Neural cell (in vitro differentiated cells): Measurements from ENCODE around the gene HLF. TPM values are rescaled to one million over a fixed set of nuclear protein-coding genes. Genes with fewer than 3 reads are reported as not detected.

Source experiments
- H2AFZ ChIP-seq: fragments of 200-600, 300-800 bp; sonication (generic), shearing (Covaris generic); 2 replicates; pipeline ENCODE4 v1.6.0; 2014; ENCODE audit warnings: low read depth, mild to moderate bottlenecking, antibody characterized with exemption, low read length, moderate library complexity
- H3F3A ChIP-seq: fragments of 200-600 bp; shearing (Covaris generic); 2 replicates; pipeline ENCODE4 v1.6.1; 2016; ENCODE audit warnings: mild to moderate bottlenecking, moderate library complexity, mixed read lengths, antibody characterized with exemption, low read length; ENCODE audit not compliant: insufficient read depth, poor library complexity, severe bottlenecking
- H3K27ac ChIP-seq: fragments of 200-600, 300-800 bp; sonication (generic), shearing (Covaris generic); 2 replicates; pipeline ENCODE4 v1.5.1; 2014; ENCODE audit warnings: mild to moderate bottlenecking, low read length, moderate library complexity
- H3K27me3 ChIP-seq: fragments of 300-800, 200-600 bp; sonication (generic), shearing (Covaris generic); 2 replicates; pipeline ENCODE4 v1.6.0; 2014; ENCODE audit warnings: mild to moderate bottlenecking, low read depth, low read length, moderate library complexity; ENCODE audit not compliant: insufficient read depth
- H3K36me3 ChIP-seq: fragments of 300-800, 200-600 bp; sonication (generic), shearing (Covaris generic); 2 replicates; pipeline ENCODE4 v1.5.1; 2014; ENCODE audit warnings: mild to moderate bottlenecking, antibody characterized with exemption, low read length, moderate library complexity; ENCODE audit not compliant: insufficient read depth
- H3K4me2 ChIP-seq: fragments of 300-800, 200-600 bp; sonication (generic), shearing (Covaris generic); 2 replicates; pipeline ENCODE4 v1.6.0; 2014; ENCODE audit warnings: mild to moderate bottlenecking, low read length
- H3K4me3 ChIP-seq: fragments of 300-800, 200-600 bp; sonication (generic), shearing (Covaris generic); 2 replicates; pipeline ENCODE4 v1.5.1; 2014; ENCODE audit warnings: mild to moderate bottlenecking, low read length, moderate library complexity
- H3K79me2 ChIP-seq: fragments of 200-600 bp; shearing (Covaris generic); replicated peaks from 2 replicates; pipeline ENCODE4 v1.6.0; 2014; ENCODE audit warnings: mild to moderate bottlenecking, low read length, moderate library complexity; ENCODE audit not compliant: insufficient read depth
- H3K9ac ChIP-seq: fragments of 300-800, 200-600 bp; sonication (generic), shearing (Covaris generic); 2 replicates; pipeline ENCODE4 v1.6.1; 2016; ENCODE audit warnings: mild to moderate bottlenecking, low read length, mixed read lengths
- H3K9me2 ChIP-seq: fragments of 200-600 bp; shearing (Covaris generic); 2 replicates; pipeline ENCODE4 v1.6.1; 2016; ENCODE audit warnings: mild to moderate bottlenecking, low read length, mixed read lengths; ENCODE audit not compliant: insufficient read depth
- H3K9me3 ChIP-seq: fragments of 200-600, 300-800 bp; sonication (generic), shearing (Covaris generic); 2 replicates; pipeline ENCODE4 v1.6.1; 2016; ENCODE audit warnings: mild to moderate bottlenecking, mixed run types, low read length, moderate library complexity, mixed read lengths
- H4K20me1 ChIP-seq: fragments of 200-600 bp; shearing (Covaris generic); 2 replicates; pipeline ENCODE4 v1.6.1; 2016; ENCODE audit warnings: mild to moderate bottlenecking, mixed run types; ENCODE audit not compliant: insufficient read depth
- EP300 ChIP-seq: fragments of 450-650 bp; conservative IDR thresholded peaks from 2 replicates; pipeline ENCODE4 v1.6.1; 2014; ENCODE audit warnings: antibody characterized with exemption, mild to moderate bottlenecking, moderate library complexity; ENCODE audit not compliant: poor library complexity, severe bottlenecking
- EZH2 ChIP-seq: fragments of 200-600, 300-800 bp; shearing (Covaris generic), sonication (generic); IDR thresholded peaks from 2 replicates; pipeline ENCODE4 v1.6.1; 2014; ENCODE audit warnings: antibody characterized with exemption, low read length, borderline replicate concordance, mild to moderate bottlenecking; ENCODE audit not compliant: insufficient read depth, poor library complexity, severe bottlenecking
- MXI1 ChIP-seq: fragments of 450-650 bp; conservative IDR thresholded peaks from 2 replicates; pipeline ENCODE4 v1.6.1; 2014; ENCODE audit warnings: antibody characterized with exemption, mild to moderate bottlenecking; ENCODE audit not compliant: poor library complexity, severe bottlenecking
- POLR2AphosphoS5 ChIP-seq: IDR thresholded peaks from 2 replicates; pipeline ENCODE4 v1.6.1; 2012
- RAD21 ChIP-seq: fragments of 450-650 bp; conservative IDR thresholded peaks from 2 replicates; pipeline ENCODE4 v1.6.1; 2014; ENCODE audit warnings: antibody characterized with exemption, mild to moderate bottlenecking, moderate library complexity
- SMC3 ChIP-seq: fragments of 450-650 bp; conservative IDR thresholded peaks from 2 replicates; pipeline ENCODE4 v1.6.1; 2014; ENCODE audit warnings: antibody characterized with exemption, mild to moderate bottlenecking, moderate library complexity; ENCODE audit not compliant: poor library complexity
- TAF1 ChIP-seq: IDR thresholded peaks from 2 replicates; pipeline ENCODE4 v1.6.1; 2012; ENCODE audit warnings: low read depth
- polyA plus RNA-seq: library from polyadenylated mRNA; depleted of rRNA; stranded (reverse); fragments of >200 nt; gene quantifications from 2 replicates; pipeline ENCODE4 v1.2.3, GENCODE V29; 2014
- TF ChIP-seq, protein P1 (sequence below): IDR thresholded peaks from 2 replicates; pipeline ENCODE4 v1.6.1; 2012; ENCODE audit warnings: borderline replicate concordance
- TF ChIP-seq, protein P2 (sequence below): fragments of 450-650 bp; IDR thresholded peaks from 2 replicates; pipeline ENCODE4 v1.5.1; 2014; ENCODE audit warnings: antibody characterized with exemption, mild to moderate bottlenecking, moderate library complexity; ENCODE audit not compliant: poor library complexity, severe bottlenecking

HLF gene
- polyA plus RNA-seq, 1 donor from 2014 or later, result 0.71 TPM

DNA sequence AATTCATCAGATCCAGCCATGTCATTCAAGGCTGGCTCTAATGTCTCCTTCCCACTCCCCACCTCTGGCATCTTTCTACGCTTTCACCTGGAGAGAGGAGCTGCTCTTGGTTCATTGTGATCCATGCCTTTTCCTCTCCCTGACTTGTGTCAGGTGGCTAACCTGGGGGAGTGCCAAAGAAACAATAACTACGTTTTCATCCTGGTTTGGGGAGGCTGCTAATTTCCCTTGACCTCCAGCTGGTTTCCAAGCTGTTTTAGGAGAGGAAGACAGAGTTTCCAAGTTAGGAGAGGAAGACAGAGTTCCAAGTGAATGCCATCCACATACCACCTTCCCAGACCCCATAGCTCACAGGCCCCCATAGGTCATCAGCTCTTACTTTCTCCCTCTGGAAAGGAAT lies 40.0 kb upstream of the HLF start:
- Histone ChIP-seq H3K4me3 (no peak overlapping the region), H3K9me3 (no peaks in the 10 kb centered on the region), H4K20me1 (no peaks in the 10 kb centered on the region), H2AFZ (no peak overlapping the region), H3K9ac (no peak overlapping the region), H3K9me2 (no peaks in the 10 kb centered on the region), H3K4me2 (no peak overlapping the region), H3K27ac (no peak overlapping the region), H3K36me3 (no peaks in the 10 kb centered on the region), H3K79me2 (no peaks in the 10 kb centered on the region), H3F3A (no peaks in the 10 kb centered on the region), H3K27me3 (no peaks in the 10 kb centered on the region)
- TF ChIP-seq TAF1 (no peak), EZH2 (no peak), POLR2AphosphoS5 (no peak), SMC3 (no peak), MXI1 (no peak), RAD21 (no peak), EP300 (no peak)
- TF ChIP-seq, protein P1, sequence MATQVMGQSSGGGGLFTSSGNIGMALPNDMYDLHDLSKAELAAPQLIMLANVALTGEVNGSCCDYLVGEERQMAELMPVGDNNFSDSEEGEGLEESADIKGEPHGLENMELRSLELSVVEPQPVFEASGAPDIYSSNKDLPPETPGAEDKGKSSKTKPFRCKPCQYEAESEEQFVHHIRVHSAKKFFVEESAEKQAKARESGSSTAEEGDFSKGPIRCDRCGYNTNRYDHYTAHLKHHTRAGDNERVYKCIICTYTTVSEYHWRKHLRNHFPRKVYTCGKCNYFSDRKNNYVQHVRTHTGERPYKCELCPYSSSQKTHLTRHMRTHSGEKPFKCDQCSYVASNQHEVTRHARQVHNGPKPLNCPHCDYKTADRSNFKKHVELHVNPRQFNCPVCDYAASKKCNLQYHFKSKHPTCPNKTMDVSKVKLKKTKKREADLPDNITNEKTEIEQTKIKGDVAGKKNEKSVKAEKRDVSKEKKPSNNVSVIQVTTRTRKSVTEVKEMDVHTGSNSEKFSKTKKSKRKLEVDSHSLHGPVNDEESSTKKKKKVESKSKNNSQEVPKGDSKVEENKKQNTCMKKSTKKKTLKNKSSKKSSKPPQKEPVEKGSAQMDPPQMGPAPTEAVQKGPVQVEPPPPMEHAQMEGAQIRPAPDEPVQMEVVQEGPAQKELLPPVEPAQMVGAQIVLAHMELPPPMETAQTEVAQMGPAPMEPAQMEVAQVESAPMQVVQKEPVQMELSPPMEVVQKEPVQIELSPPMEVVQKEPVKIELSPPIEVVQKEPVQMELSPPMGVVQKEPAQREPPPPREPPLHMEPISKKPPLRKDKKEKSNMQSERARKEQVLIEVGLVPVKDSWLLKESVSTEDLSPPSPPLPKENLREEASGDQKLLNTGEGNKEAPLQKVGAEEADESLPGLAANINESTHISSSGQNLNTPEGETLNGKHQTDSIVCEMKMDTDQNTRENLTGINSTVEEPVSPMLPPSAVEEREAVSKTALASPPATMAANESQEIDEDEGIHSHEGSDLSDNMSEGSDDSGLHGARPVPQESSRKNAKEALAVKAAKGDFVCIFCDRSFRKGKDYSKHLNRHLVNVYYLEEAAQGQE, result no peak
- TF ChIP-seq, protein P2, sequence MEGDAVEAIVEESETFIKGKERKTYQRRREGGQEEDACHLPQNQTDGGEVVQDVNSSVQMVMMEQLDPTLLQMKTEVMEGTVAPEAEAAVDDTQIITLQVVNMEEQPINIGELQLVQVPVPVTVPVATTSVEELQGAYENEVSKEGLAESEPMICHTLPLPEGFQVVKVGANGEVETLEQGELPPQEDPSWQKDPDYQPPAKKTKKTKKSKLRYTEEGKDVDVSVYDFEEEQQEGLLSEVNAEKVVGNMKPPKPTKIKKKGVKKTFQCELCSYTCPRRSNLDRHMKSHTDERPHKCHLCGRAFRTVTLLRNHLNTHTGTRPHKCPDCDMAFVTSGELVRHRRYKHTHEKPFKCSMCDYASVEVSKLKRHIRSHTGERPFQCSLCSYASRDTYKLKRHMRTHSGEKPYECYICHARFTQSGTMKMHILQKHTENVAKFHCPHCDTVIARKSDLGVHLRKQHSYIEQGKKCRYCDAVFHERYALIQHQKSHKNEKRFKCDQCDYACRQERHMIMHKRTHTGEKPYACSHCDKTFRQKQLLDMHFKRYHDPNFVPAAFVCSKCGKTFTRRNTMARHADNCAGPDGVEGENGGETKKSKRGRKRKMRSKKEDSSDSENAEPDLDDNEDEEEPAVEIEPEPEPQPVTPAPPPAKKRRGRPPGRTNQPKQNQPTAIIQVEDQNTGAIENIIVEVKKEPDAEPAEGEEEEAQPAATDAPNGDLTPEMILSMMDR, result no peak

DNA sequence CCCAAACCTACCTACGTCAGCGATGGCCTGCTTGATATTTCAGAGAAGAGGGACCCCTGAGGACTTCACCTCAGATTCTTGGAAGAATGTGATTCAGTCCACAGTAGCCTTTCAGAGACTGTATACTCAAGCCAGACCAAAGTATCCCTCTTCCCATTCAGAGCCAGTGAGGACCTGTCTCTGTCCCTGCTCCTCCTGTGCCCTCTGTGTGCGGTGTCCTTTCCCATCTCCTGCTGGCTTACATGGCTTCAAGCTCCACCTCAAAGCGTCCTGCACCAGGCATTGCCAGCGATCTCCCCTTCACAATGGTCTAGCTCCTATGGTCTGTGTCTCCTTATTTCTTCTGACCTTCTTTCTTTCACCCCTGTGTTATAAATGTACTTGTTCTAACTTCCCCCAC lies 39.5 kb upstream of the HLF start:
- Histone ChIP-seq H3K27me3 (no peaks in the 10 kb centered on the region), H3K9me3 (no peaks in the 10 kb centered on the region), H4K20me1 (no peaks in the 10 kb centered on the region), H3K4me2 (no peak overlapping the region), H3K9me2 (no peaks in the 10 kb centered on the region), H2AFZ (no peak overlapping the region), H3F3A (no peaks in the 10 kb centered on the region), H3K27ac (no peak overlapping the region), H3K36me3 (no peaks in the 10 kb centered on the region), H3K4me3 (no peak overlapping the region), H3K9ac (no peak overlapping the region), H3K79me2 (no peaks in the 10 kb centered on the region)
- TF ChIP-seq RAD21 (no peak), TAF1 (no peak), SMC3 (no peak), EZH2 (no peak)
- TF ChIP-seq, protein P2, result no peak
